A549 (cell line): ENCODE results near the gene PLEKHA4. TPM values are rescaled to one million over a fixed set of nuclear protein-coding genes. Genes with fewer than 3 reads are reported as not detected.
"Not testable (repeated sequence)": the region's sequence is repeated elsewhere in the genome, so short reads cannot be mapped to it uniquely, and the experiment has no call there.

Source experiments
- ATAC-seq, 2 experiments: fragments of 200-7000 bp in 1 of 2; fragments of >200 bp in 1 of 2; cut with Nextera tagmentation in 1 of 2; cut with Tn5 transposase in 1 of 2; 3 replicates each; pipeline versions ENCODE4 v1.8.0 to v1.9.1; 2018 to 2020; ENCODE audit warnings: mild to moderate bottlenecking in 1 of 2, moderate library complexity in 1 of 2
- CTCF ChIA-PET: fragments of 300-600 bp; sonication (Branson Sonifier 250); formaldehyde crosslinking; extraction: SDS; loops from one replicate; lab custom pipeline; 2021; ENCODE audit warnings: antibody characterized with exemption, inconsistent platforms; lab: Yijun Ruan, JAX
- POLR2A ChIA-PET: fragments of 350-600 bp; formaldehyde crosslinking; extraction: SDS; loops from one replicate; lab custom pipeline; 2021; ENCODE audit warnings: antibody characterized with exemption, inconsistent platforms; lab: Yijun Ruan, JAX
- DNase-seq, 2 experiments: peaks; one replicate each; pipeline versions ENCODE4 v3.0.0 to v3.0.0-alpha.2; 2011 to 2016; ENCODE audit warnings: low read depth in 1 of 2, low spot score in 1 of 2
- FAIRE-seq: peaks from 2 replicates; lab custom pipeline; 2011; peaks lifted over from hg19 to GRCh38; lab: Jason Lieb, UNC
- H3K27ac ChIP-seq, 2 experiments: fragments of >200 bp; sonication (Bioruptor Twin); formaldehyde crosslinking; 3 replicates each; pipeline ENCODE4 v1.5.1; 2016 to 2017
- H3K4me1 ChIP-seq: fragments of >200 bp; sonication (Bioruptor Twin); formaldehyde crosslinking; 3 replicates; pipeline ENCODE4 v1.6.1; 2016
- H3K4me2 ChIP-seq: fragments of >200 bp; sonication (Bioruptor Twin); formaldehyde crosslinking; 3 replicates; pipeline ENCODE4 v1.6.1; 2016
- H3K4me3 ChIP-seq: fragments of >200 bp; sonication (Bioruptor Twin); formaldehyde crosslinking; 3 replicates; pipeline ENCODE4 v1.5.1; 2016
- H3K9me3 ChIP-seq: fragments of >200 bp; sonication (Bioruptor Twin); formaldehyde crosslinking; 3 replicates; pipeline ENCODE4 v1.6.1; 2016
- CBX2 ChIP-seq: fragments of 200-600 bp; sonication (generic); IDR thresholded peaks from 2 replicates; pipeline ENCODE4 v1.6.1; 2016; ENCODE audit warnings: low read depth, mild to moderate bottlenecking, borderline replicate concordance
- CHD2 ChIP-seq: fragments of 150-350 bp; IDR thresholded peaks from 2 replicates; pipeline ENCODE4 v1.6.1; 2014; ENCODE audit warnings: low read length; ENCODE audit not compliant: partially characterized antibody
- EHF ChIP-seq: fragments of 250-450 bp; sonication (Bioruptor Pico); IDR thresholded peaks from 2 replicates; pipeline ENCODE4 v1.5.0; 2020; ENCODE audit warnings: mild to moderate bottlenecking
- JUN ChIP-seq, 2 experiments: fragments of >200 bp; sonication (Bioruptor Twin); formaldehyde crosslinking; IDR thresholded peaks; 2 replicates in 1 of 2; 3 replicates in 1 of 2; pipeline ENCODE4 v1.6.1; 2016 to 2017
- KDM1A ChIP-seq: fragments of 200-600 bp; sonication (generic); IDR thresholded peaks from 2 replicates; pipeline ENCODE4 v1.6.1; 2016; ENCODE audit warnings: low read depth, mild to moderate bottlenecking
- MAFK ChIP-seq: fragments of 450-650 bp; IDR thresholded peaks from 2 replicates; pipeline ENCODE4 v1.6.1; 2014; ENCODE audit not compliant: partially characterized antibody
- NFE2L2 ChIP-seq: fragments of 150-350 bp; conservative IDR thresholded peaks from 2 replicates; pipeline ENCODE4 v1.6.1; 2014; ENCODE audit warnings: low read length
- NPAS2 ChIP-seq: fragments of 250-450 bp; sonication (Bioruptor Pico); IDR thresholded peaks from 2 replicates; pipeline ENCODE4 v1.8.0; 2022; ENCODE audit warnings: mild to moderate bottlenecking, moderate library complexity, borderline replicate concordance
- NR3C1 ChIP-seq: fragments of >200 bp; sonication (Bioruptor Twin); formaldehyde crosslinking; IDR thresholded peaks from 3 replicates; pipeline ENCODE4 v1.6.1; 2017
- PHF8 ChIP-seq: fragments of 200-600 bp; sonication (generic); IDR thresholded peaks from 2 replicates; pipeline ENCODE4 v1.6.1; 2016; ENCODE audit warnings: low read depth, mild to moderate bottlenecking, antibody characterized with exemption, moderate library complexity, borderline replicate concordance
- RARB ChIP-seq: fragments of 250-450 bp; sonication (Bioruptor Pico); IDR thresholded peaks from 2 replicates; pipeline ENCODE4 v1.8.0; 2021; ENCODE audit warnings: mild to moderate bottlenecking, moderate library complexity
- RFX5 ChIP-seq: fragments of 450-650 bp; IDR thresholded peaks from 2 replicates; pipeline ENCODE4 v1.7.1; 2014; ENCODE audit warnings: antibody characterized with exemption, mild to moderate bottlenecking, moderate library complexity
- SREBF2 ChIP-seq: fragments of 450-650 bp; IDR thresholded peaks from 2 replicates; pipeline ENCODE4 v1.6.1; 2014; ENCODE audit warnings: mild to moderate bottlenecking, moderate library complexity
- TP53 ChIP-seq: fragments of 250-450 bp; sonication (Bioruptor Pico); IDR thresholded peaks from 2 replicates; pipeline ENCODE4 v1.5.0; 2021; ENCODE audit warnings: mild to moderate bottlenecking, moderate library complexity
- ZC3H11A ChIP-seq: fragments of 450-650 bp; IDR thresholded peaks from 2 replicates; pipeline ENCODE4 v1.6.1; 2014; ENCODE audit warnings: antibody characterized with exemption, mild to moderate bottlenecking
- ZFP36 ChIP-seq: fragments of 450-650 bp; IDR thresholded peaks from 2 replicates; pipeline ENCODE4 v1.6.1; 2014; ENCODE audit warnings: borderline replicate concordance; ENCODE audit not compliant: partially characterized antibody
- WGBS: methylation state at CpG from one replicate; pipeline ENCODE4 v1.1.6; 2017; ENCODE audit errors: missing lambda C conversion rate; 5-methylcytosine and 5-hydroxymethylcytosine counted together
- polyA plus RNA-seq, 4 experiments: library from polyadenylated mRNA; depleted of rRNA in 3 of 4; stranded (reverse); fragments of >200 nt; fragmentation: RNase III in 1 of 4; extraction: RNeasy Plus Mini Kit Qiagen cat#74134 plus additional on column Dnase treatment in 1 of 4; gene quantifications; 2 replicates in 3 of 4; 3 replicates in 1 of 4; pipeline ENCODE4 v1.2.3, GENCODE V29; 2011 to 2017
- TF ChIP-seq, protein P1 (sequence below): fragments of 250-450 bp; sonication (Bioruptor Pico); IDR thresholded peaks from 2 replicates; pipeline ENCODE4 v1.5.0; 2020; ENCODE audit warnings: low read depth, mild to moderate bottlenecking, moderate library complexity
- TF ChIP-seq, protein P2 (sequence below): fragments of 450-650 bp; IDR thresholded peaks from 2 replicates; pipeline ENCODE4 v1.6.1; 2014; ENCODE audit warnings: antibody characterized with exemption

PLEKHA4 gene
- polyA plus RNA-seq, 2 of the 4 experiments (the other 2 are of a cell fraction) = 0.34 to 0.46 TPM

DNA sequence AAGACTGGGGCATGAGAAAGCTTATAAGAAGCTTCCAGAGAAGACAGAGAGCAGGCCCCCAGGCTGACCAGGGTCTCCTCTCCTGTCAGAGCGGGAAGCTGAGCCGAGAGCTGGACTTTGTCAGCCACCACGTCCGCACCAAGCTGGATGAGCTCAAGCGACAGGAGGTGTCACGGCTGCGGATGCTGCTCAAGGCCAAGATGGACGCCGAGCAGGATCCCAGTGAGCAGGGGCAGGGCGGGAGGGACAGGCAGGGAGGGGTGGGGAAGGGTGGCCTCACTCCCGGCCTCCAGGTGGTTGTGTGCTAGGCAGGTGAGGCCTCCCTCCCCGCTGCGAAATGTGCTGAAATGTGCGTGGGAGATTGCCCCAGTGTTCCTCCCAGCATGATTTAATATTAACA lies 37.2 kb upstream of the PLEKHA4 start:
- Histone ChIP-seq H3K4me1 (peaks cover 12% of the 10 kb centered on the region; the same call in 2 of the 3 replicates), H3K9me3 (no peaks in the 10 kb centered on the region), H3K4me3 (no peak overlapping the region), H3K4me2 (no peak overlapping the region), H3K27ac (no peak overlapping the region)
- no peak for TF ChIP-seq MAFK
- TF ChIP-seq KDM1A = no peak
- no peak for TF ChIP-seq TP53 (CRISPR knock-in tag)
- TF ChIP-seq NPAS2 (CRISPR knock-in tag) = no peak
- no peak for TF ChIP-seq ZC3H11A
- TF ChIP-seq CBX2 = no peak
- TF ChIP-seq SREBF2 = no peak
- no peak for TF ChIP-seq RFX5
- TF ChIP-seq, protein P1, sequence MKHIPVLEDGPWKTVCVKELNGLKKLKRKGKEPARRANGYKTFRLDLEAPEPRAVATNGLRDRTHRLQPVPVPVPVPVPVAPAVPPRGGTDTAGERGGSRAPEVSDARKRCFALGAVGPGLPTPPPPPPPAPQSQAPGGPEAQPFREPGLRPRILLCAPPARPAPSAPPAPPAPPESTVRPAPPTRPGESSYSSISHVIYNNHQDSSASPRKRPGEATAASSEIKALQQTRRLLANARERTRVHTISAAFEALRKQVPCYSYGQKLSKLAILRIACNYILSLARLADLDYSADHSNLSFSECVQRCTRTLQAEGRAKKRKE (CRISPR knock-in tag) = no peak
- TF ChIP-seq CHD2 = no peak
- TF ChIP-seq, protein P2, sequence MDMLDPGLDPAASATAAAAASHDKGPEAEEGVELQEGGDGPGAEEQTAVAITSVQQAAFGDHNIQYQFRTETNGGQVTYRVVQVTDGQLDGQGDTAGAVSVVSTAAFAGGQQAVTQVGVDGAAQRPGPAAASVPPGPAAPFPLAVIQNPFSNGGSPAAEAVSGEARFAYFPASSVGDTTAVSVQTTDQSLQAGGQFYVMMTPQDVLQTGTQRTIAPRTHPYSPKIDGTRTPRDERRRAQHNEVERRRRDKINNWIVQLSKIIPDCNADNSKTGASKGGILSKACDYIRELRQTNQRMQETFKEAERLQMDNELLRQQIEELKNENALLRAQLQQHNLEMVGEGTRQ = no peak
- TF ChIP-seq ZFP36 = no peak
- TF ChIP-seq RARB = no peak
- no peak for TF ChIP-seq EHF
- ChIA-PET CTCF (interaction anchor here (1.1 to 1.9 kb wide), 6 partner anchors 17 to 111 kb away, joined by 3 to 7 read pairs (median 4); partner anchors contain the start of genes GYS1 and RUVBL2), POLR2A (no interaction called here)
- DNase-seq (no peak), ATAC-seq (no peak), FAIRE-seq (no peak)
- 93% methylated on average over 13 of the region's 14 CpGs for WGBS

DNA sequence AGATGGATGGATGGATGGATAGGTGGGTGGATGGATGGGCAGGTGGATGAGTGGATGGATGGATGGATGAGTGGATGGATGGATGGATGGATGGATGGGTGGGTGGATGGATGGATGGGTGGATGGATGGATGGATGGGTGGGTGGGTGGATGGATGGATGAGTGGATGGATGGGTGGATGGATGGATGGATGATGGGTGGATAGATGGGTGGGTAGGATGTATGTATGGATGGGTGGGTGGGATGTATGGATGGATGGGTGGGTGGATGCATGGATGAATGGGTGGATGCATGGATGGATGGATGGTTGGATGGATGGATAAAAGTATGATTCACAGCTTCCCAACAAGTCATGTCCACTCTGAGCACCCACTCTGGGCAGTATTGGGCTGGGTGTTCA lies 35.4 kb upstream of the PLEKHA4 start:
- H3K27ac ChIP-seq, H3K4me2 ChIP-seq, H3K4me3 ChIP-seq, FAIRE-seq, ATAC-seq, DNase-seq, H3K9me3 ChIP-seq, POLR2A ChIA-PET: not testable (repeated sequence)
- H3K4me1 ChIP-seq = peaks cover 20% of the 10 kb centered on the region; the same call in 2 of the 3 replicates
- CTCF ChIA-PET = interaction anchor here (1.5 to 5.8 kb wide), 2 partner anchors 12 to 21 kb away, joined by 5 to 48 read pairs; no protein-coding TSS in a partner anchor

DNA sequence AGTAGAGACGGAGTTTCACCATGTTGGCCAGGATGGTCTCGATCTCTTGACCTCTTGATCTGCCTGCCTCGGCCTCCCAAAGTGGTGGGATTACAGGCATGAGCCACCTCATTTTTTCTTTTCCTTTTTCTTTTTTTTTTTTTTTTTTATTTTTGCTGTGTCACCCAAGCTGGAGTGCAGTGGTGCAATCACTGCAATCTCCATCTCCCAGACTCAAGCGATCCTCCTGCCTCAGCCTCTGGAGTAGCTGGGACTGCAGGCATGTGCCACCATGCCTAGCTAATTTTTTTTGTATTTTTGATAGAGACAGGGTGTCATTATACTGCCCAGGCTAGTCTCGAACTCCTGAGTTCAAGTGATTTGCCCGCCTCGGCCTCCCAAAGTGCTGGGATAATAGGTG lies 33.9 kb upstream of the PLEKHA4 start:
- peak overlapping the region in 1 of 2 experiments; percentile 50; a peak in 3 of 6 replicates for H3K27ac ChIP-seq
- H3K9me3 ChIP-seq, FAIRE-seq, DNase-seq, ATAC-seq, H3K4me2 ChIP-seq, H3K4me3 ChIP-seq: not testable (repeated sequence)
- POLR2A ChIA-PET = interaction anchor here (1.1 kb wide), 1 partner anchor 30 kb away, joined by 3 read pairs; no protein-coding TSS in a partner anchor
- TF ChIP-seq MAFK = peak; percentile 52
- 0 out of 2 replicates have a peak, but pooled peaks have one; percentile 21 for TF ChIP-seq NFE2L2
- 95% methylated on average over 7 of the region's 7 CpGs for WGBS
- CTCF ChIA-PET = interaction anchor here (0.6 to 5.8 kb wide), 8 partner anchors 8 to 91 kb away, joined by 3 to 48 read pairs (median 4); partner anchors contain the start of genes GYS1 and RUVBL2
- H3K4me1 ChIP-seq = peaks cover 20% of the 10 kb centered on the region; the same call in 2 of the 3 replicates

DNA sequence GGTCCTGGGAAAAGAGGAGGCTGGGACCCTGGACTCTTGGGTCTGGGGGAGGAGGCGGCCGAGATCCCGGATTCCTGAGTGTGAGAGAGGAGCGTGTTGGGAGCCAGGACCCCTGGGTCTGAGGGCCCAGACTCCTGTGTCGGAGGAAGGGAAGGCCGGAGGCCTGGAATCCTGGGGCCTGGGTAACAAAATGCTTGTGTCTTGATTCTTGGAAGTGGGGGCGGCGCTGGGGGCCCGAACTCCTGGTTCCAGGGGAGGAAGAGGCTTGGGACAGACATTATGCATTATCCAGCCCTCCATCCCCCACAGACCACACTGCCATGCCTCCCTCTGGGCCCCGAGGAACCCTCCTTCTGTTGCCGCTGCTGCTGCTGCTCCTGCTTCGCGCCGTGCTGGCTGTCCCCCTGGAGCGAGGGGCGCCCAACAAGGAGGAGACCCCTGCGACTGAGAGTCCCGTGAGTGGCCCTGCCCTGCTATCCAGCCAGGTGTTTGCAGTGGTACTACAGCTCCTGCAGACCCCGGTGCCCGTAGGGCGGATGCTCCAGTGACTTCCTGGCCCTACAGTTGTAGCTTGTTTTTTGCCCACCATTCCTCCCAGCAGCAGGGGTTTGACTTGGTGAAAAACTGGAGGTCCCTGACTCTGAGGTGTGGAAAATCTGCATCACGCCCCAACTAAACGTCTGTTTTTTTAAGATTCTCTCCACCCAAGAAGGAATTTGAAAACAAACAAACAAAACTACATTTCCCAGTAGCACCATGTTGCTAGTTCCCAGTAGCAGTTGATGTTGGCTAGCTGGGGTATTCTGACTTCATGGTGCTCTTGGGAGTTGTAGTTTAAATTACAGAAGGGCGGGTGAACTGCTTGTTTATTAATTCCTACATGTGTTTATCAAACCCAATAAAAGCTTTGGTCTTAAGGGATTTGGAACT lies 32.3 kb upstream of the PLEKHA4 start:
- ChIA-PET POLR2A (interaction anchor here (1.0 to 3.1 kb wide), 15 partner anchors 18 to 93 kb away, joined by 3 to 42 read pairs (median 5); partner anchors contain the start of genes BAX, DHDH, GYS1 and PPP1R15A), CTCF (interaction anchor here (0.6 to 5.8 kb wide), 16 partner anchors 10 to 326 kb away, joined by 3 to 48 read pairs (median 4); partner anchors contain the start of genes BAX, GYS1, HSD17B14 and RUVBL2)
- Histone ChIP-seq H3K4me3 (peak overlapping the region; percentile 83), H3K27ac (peak overlapping the region; percentile 87 to 90), H3K9me3 (no peaks in the 10 kb centered on the region), H3K4me2 (peak overlapping the region; percentile 87), H3K4me1 (peaks cover 20% of the 10 kb centered on the region; the same call in 2 of the 3 replicates)
- TF ChIP-seq NR3C1 (no peak), JUN (IDR thresholded peaks at IDR 0.05) (0 out of 5 replicates have a peak, but pooled peaks of 1 of the 2 experiments have one; percentile 14), PHF8 (peak; percentile 25; the same call in 1 of the 2 replicates)
- peak; percentile 9 to 48; a peak in 5 of 6 replicates for ATAC-seq
- peak in 1 of 2 experiments; percentile 64 for DNase-seq
- WGBS = 18% methylated on average over 17 of the region's 24 CpGs
- FAIRE-seq = no peak
